Nephron (organoid): ENCODE results near the gene DOK5.

Source experiments
- H3K27ac Mint-ChIP-seq, 3 experiments: 2 replicates each; pipeline ENCODE4 v1.8.0; 2020; ENCODE audit warnings: mixed read lengths in 3 of 3, mild to moderate bottlenecking in 2 of 3, moderate library complexity in 1 of 3
- H3K27me3 Mint-ChIP-seq: 2 replicates; pipeline ENCODE4 v1.8.0; 2021; ENCODE audit warnings: low read depth, mild to moderate bottlenecking, moderate library complexity, mixed read lengths
- H3K36me3 Mint-ChIP-seq: 2 replicates; pipeline ENCODE4 v1.8.0; 2020; ENCODE audit warnings: low read depth, mixed read lengths
- H3K4me1 Mint-ChIP-seq: 2 replicates; pipeline ENCODE4 v1.8.0; 2020; ENCODE audit warnings: mixed read lengths
- H3K4me3 Mint-ChIP-seq, 3 experiments: 2 replicates each; pipeline ENCODE4 v1.8.0; 2020; ENCODE audit warnings: mild to moderate bottlenecking in 3 of 3, mixed read lengths in 3 of 3, moderate library complexity in 2 of 3
- H3K9me3 Mint-ChIP-seq: 2 replicates; pipeline ENCODE4 v1.8.0; 2020; ENCODE audit warnings: mixed read lengths
- CTCF ChIP-seq, 3 experiments: fragments of 200-600 bp; sonication (generic); IDR thresholded peaks; one replicate each; pipeline ENCODE4 v1.5.0; 2021; ENCODE audit warnings: antibody characterized with exemption in 3 of 3; ENCODE audit not compliant: unreplicated experiment in 3 of 3

The DOK5 gene

GRCh38 chr20:54488442-54488841 lies 13.0 kb downstream of the DOK5 start:
- Mint-ChIP-seq H3K4me1 (no peaks in the 10 kb centered on the region), H3K27me3 (peaks cover 4% of the 10 kb centered on the region), H3K9me3 (no peaks in the 10 kb centered on the region), H3K4me3 (no peak overlapping the region), H3K27ac (no peak overlapping the region), H3K36me3 (no peaks in the 10 kb centered on the region)
- TF ChIP-seq CTCF (IDR thresholded peaks at IDR 0.05; ENCODE audit: unreplicated experiment in 3 of 3), result no peak

- no peak overlapping the region for H3K27ac Mint-ChIP-seq
- TF ChIP-seq CTCF (IDR thresholded peaks at IDR 0.05; ENCODE audit: unreplicated experiment in 3 of 3), result no peak
- no peaks in the 10 kb centered on the region for H3K4me1 Mint-ChIP-seq
- H3K4me3 Mint-ChIP-seq, result no peak overlapping the region
- H3K27me3 Mint-ChIP-seq, result peaks cover 4% of the 10 kb centered on the region
- no peaks in the 10 kb centered on the region for H3K9me3 Mint-ChIP-seq
- no peaks in the 10 kb centered on the region for H3K36me3 Mint-ChIP-seq
Observed at GRCh38 chr20:54491506-54491905, 16.1 kb downstream of the DOK5 start.

- no peak for TF ChIP-seq CTCF (IDR thresholded peaks at IDR 0.05; ENCODE audit: unreplicated experiment in 3 of 3)
- no peaks in the 10 kb centered on the region for H3K36me3 Mint-ChIP-seq
- peaks cover 12% of the 10 kb centered on the region for H3K4me1 Mint-ChIP-seq
- no peak overlapping the region for H3K4me3 Mint-ChIP-seq
- no peaks in the 10 kb centered on the region for H3K9me3 Mint-ChIP-seq
- H3K27me3 Mint-ChIP-seq, result peaks cover 4% of the 10 kb centered on the region
- no peak overlapping the region for H3K27ac Mint-ChIP-seq
Observed at GRCh38 chr20:54494303-54495006, 19.1 kb downstream of the DOK5 start.

- H3K9me3 Mint-ChIP-seq, result no peaks in the 10 kb centered on the region
- H3K4me1 Mint-ChIP-seq, result peaks cover 12% of the 10 kb centered on the region
- H3K4me3 Mint-ChIP-seq, result no peak overlapping the region
- no peak overlapping the region for H3K27ac Mint-ChIP-seq
- no peak for TF ChIP-seq CTCF (IDR thresholded peaks at IDR 0.05; ENCODE audit: unreplicated experiment in 3 of 3)
- no peaks in the 10 kb centered on the region for H3K27me3 Mint-ChIP-seq
- H3K36me3 Mint-ChIP-seq, result no peaks in the 10 kb centered on the region
Observed at GRCh38 chr20:54497931-54498718, 22.7 kb downstream of the DOK5 start.

GRCh38 chr20:54499111-54499510 lies 23.7 kb downstream of the DOK5 start:
- Mint-ChIP-seq H3K36me3 (no peaks in the 10 kb centered on the region), H3K27me3 (no peaks in the 10 kb centered on the region), H3K4me1 (peaks cover 12% of the 10 kb centered on the region), H3K27ac (no peak overlapping the region), H3K4me3 (no peak overlapping the region), H3K9me3 (no peaks in the 10 kb centered on the region)
- TF ChIP-seq CTCF (IDR thresholded peaks at IDR 0.05; ENCODE audit: unreplicated experiment in 3 of 3), result no peak
